ENCODE data around the gene LMF2. TPM values are rescaled to one million over a fixed set of nuclear protein-coding genes. Genes with fewer than 3 reads are reported as not detected.

LMF2 gene
- polyA plus RNA-seq, 1 of the 3 experiments (the other 2 are of a cell fraction) = 34.3 TPM

DNA sequence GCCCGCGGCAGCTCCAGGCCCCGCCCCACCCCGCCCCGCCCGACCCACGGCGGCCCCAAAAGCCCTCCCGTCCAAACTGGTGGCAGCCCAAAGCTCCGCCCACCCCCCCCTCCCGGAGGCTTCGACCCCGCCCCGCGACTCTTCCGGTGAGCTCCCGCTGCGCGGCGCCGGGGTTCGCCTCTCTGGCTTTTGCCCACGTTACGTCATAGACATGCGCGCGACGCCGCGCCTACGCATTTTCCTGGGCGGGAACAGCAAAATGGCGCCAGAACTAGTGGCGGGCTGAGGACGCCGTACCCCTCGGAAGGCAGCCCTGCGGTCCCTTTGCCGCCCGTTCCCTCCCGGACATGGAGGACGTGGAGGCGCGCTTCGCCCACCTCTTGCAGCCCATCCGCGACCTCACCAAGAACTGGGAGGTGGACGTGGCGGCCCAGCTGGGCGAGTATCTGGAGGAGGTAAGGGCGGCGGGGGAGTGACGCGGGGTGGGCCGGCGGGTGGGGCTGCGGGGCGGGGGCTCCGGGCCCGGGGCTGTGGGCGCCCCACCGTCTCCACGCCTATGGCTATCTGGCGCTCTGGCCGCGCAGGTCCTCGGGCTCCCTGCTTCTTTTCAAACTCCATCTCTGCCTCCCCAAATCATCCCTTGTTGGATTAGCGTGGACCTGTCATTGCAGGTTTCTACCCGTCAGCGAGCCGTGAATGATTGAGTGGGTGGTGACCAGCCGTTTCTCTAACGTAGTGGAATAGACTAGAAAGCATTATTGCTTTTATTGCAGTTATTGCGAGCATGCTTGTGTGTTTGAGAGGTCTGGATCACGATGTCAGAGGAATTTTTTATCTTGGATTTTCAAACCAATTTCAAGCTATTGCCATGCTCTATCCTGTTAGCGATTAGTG is 736 bp upstream of the LMF2 start, which contains the start of gene NCAPH2 (continued):
- peak; percentile 26; the same call in 1 of the 2 replicates for TF ChIP-seq FOSL2 (IDR thresholded peaks at IDR 0.05; ENCODE audit: borderline replicate concordance, low read depth)
- no peak for TF ChIP-seq EZH2phosphoT487 (IDR thresholded peaks at IDR 0.05; ENCODE audit: borderline replicate concordance, low read depth)
- TF ChIP-seq CHD2 (IDR thresholded peaks at IDR 0.05; ENCODE audit: low read length, partially characterized antibody) = peak; percentile 79
- peak; percentile 12; the same call in 1 of the 2 replicates for TF ChIP-seq TCF12 (IDR thresholded peaks at IDR 0.05)
- TF ChIP-seq, protein P1, sequence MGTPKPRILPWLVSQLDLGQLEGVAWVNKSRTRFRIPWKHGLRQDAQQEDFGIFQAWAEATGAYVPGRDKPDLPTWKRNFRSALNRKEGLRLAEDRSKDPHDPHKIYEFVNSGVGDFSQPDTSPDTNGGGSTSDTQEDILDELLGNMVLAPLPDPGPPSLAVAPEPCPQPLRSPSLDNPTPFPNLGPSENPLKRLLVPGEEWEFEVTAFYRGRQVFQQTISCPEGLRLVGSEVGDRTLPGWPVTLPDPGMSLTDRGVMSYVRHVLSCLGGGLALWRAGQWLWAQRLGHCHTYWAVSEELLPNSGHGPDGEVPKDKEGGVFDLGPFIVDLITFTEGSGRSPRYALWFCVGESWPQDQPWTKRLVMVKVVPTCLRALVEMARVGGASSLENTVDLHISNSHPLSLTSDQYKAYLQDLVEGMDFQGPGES (IDR thresholded peaks at IDR 0.05; ENCODE audit: low read depth, low read length) = no peak
- no peak for TF ChIP-seq RFX5 (IDR thresholded peaks at IDR 0.05; ENCODE audit: low read length)
- TF ChIP-seq, protein P2, sequence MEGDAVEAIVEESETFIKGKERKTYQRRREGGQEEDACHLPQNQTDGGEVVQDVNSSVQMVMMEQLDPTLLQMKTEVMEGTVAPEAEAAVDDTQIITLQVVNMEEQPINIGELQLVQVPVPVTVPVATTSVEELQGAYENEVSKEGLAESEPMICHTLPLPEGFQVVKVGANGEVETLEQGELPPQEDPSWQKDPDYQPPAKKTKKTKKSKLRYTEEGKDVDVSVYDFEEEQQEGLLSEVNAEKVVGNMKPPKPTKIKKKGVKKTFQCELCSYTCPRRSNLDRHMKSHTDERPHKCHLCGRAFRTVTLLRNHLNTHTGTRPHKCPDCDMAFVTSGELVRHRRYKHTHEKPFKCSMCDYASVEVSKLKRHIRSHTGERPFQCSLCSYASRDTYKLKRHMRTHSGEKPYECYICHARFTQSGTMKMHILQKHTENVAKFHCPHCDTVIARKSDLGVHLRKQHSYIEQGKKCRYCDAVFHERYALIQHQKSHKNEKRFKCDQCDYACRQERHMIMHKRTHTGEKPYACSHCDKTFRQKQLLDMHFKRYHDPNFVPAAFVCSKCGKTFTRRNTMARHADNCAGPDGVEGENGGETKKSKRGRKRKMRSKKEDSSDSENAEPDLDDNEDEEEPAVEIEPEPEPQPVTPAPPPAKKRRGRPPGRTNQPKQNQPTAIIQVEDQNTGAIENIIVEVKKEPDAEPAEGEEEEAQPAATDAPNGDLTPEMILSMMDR (IDR thresholded peaks at IDR 0.05) = no peak

DNA sequence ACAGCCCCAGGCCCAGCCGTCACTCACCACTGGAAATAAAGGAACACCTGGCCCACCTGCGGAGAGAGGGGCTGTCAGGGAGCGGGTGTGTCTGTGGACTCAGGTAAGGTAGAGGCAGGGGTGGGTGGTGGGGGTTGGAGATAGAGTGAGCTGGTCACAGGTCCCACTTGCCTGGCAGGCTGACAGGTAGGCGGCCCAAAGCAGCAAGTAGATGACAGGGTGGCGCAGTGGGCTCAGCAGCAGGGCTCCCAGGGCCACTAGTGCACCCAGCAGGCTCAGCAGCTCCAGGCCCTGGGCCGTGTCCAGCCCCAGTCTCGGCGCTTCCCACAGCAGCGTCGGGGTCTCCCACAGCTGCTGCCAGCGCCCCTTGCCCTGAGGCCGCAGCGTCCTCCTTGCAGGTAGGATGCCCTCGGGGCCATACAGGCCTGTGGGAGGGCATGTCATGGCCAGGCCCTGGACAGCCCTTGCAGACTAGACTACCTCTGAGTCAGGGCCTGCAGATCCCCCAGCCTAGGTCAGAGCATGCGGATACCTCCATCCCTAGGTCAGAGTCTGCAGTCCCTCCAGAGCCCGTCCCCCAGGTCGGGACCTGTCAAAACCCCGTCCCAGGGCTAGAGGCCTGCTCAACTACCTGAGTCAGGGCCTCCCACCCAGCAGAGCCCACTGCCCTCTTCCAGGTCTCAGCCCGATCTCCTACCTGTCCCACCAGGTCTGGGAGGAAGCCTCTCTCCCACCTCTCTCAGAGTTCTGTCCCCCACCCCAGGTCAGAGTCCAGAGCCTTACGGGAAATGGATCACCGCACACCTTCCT is 686 bp downstream of the LMF2 start:
- Histone ChIP-seq H3K9ac (peak overlapping the region; percentile 96), H3K27ac (ENCODE audit: low read depth in 2 of 2, low read length in 1 of 2) (peak overlapping the region; percentile 75 to 78; a peak in 3 of 4 replicates), H3K36me3 (replicated peaks in 1 of 2; ENCODE audit: control insufficient read depth in 1 of 2, insufficient read depth in 2 of 2, low read length in 1 of 2) (peaks cover 0 to 18% of the 10 kb centered on the region in 2 experiments), H4K20me1 (ENCODE audit: insufficient read depth) (no peaks in the 10 kb centered on the region), H3K27me3 (ENCODE audit: insufficient read depth) (no peaks in the 10 kb centered on the region), H3K9me3 (no peaks in the 10 kb centered on the region), H3K79me2 (ENCODE audit: insufficient read depth) (peaks cover 60% of the 10 kb centered on the region), H3K9me2 (no peaks in the 10 kb centered on the region), H3K4me3 (ENCODE audit: low read depth in 2 of 2, low read length in 1 of 2) (peak overlapping the region; percentile 62 to 81), H3K4me2 (peak overlapping the region; percentile 92), H3K4me1 (ENCODE audit: control insufficient read depth in 1 of 2, insufficient read depth in 2 of 2, low read depth in 1 of 2, low read length in 1 of 2) (peaks cover 7 to 14% of the 10 kb centered on the region in 2 experiments; a peak in 3 of 4 replicates), H3F3A (replicated peaks; ENCODE audit: insufficient read depth) (peaks cover 6% of the 10 kb centered on the region), H2AFZ (ENCODE audit: low read depth) (peak overlapping the region; percentile 79; the same call in 1 of the 2 replicates)
- ChIA-PET CTCF (interaction anchor here (0.9 to 1.1 kb wide), 3 partner anchors 9 to 21 kb away, joined by 3 to 5 read pairs (median 4); partner anchors contain the start of gene SCO2), POLR2A (interaction anchor here (1.4 kb wide), 1 partner anchor 17 kb away, joined by 4 read pairs; no protein-coding TSS in a partner anchor)
- 27% methylated on average over 8 of the region's 21 CpGs for WGBS (ENCODE audit: low lambda C conversion rate)
- TF ChIP-seq GATA2 (CRISPR knock-in tag; IDR thresholded peaks at IDR 0.05) (no peak), JUND (IDR thresholded peaks at IDR 0.05) (no peak), NRF1 (IDR thresholded peaks at IDR 0.05; ENCODE audit: low read depth, low read length) (no peak), YY1 (IDR thresholded peaks at IDR 0.05; ENCODE audit: low read depth) (no peak), SMC3 (IDR thresholded peaks at IDR 0.05; ENCODE audit: low read depth, low read length) (no peak), EP300 (IDR thresholded peaks at IDR 0.05; ENCODE audit: borderline replicate concordance in 1 of 2, low read depth in 1 of 2, low read length in 1 of 2) (no peak), EZH2phosphoT487 (IDR thresholded peaks at IDR 0.05; ENCODE audit: borderline replicate concordance, low read depth) (no peak), FOXM1 (IDR thresholded peaks at IDR 0.05; ENCODE audit: low read depth) (no peak), RXRA (IDR thresholded peaks at IDR 0.05; ENCODE audit: borderline replicate concordance, low read depth) (no peak), GABPA (IDR thresholded peaks at IDR 0.05; ENCODE audit: low read depth) (no peak), FOSL2 (IDR thresholded peaks at IDR 0.05; ENCODE audit: borderline replicate concordance, low read depth) (no peak)
- TF ChIP-seq, protein P3, sequence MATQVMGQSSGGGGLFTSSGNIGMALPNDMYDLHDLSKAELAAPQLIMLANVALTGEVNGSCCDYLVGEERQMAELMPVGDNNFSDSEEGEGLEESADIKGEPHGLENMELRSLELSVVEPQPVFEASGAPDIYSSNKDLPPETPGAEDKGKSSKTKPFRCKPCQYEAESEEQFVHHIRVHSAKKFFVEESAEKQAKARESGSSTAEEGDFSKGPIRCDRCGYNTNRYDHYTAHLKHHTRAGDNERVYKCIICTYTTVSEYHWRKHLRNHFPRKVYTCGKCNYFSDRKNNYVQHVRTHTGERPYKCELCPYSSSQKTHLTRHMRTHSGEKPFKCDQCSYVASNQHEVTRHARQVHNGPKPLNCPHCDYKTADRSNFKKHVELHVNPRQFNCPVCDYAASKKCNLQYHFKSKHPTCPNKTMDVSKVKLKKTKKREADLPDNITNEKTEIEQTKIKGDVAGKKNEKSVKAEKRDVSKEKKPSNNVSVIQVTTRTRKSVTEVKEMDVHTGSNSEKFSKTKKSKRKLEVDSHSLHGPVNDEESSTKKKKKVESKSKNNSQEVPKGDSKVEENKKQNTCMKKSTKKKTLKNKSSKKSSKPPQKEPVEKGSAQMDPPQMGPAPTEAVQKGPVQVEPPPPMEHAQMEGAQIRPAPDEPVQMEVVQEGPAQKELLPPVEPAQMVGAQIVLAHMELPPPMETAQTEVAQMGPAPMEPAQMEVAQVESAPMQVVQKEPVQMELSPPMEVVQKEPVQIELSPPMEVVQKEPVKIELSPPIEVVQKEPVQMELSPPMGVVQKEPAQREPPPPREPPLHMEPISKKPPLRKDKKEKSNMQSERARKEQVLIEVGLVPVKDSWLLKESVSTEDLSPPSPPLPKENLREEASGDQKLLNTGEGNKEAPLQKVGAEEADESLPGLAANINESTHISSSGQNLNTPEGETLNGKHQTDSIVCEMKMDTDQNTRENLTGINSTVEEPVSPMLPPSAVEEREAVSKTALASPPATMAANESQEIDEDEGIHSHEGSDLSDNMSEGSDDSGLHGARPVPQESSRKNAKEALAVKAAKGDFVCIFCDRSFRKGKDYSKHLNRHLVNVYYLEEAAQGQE (IDR thresholded peaks at IDR 0.05; ENCODE audit: low read depth, low read length) = no peak
- TF ChIP-seq, protein P4, sequence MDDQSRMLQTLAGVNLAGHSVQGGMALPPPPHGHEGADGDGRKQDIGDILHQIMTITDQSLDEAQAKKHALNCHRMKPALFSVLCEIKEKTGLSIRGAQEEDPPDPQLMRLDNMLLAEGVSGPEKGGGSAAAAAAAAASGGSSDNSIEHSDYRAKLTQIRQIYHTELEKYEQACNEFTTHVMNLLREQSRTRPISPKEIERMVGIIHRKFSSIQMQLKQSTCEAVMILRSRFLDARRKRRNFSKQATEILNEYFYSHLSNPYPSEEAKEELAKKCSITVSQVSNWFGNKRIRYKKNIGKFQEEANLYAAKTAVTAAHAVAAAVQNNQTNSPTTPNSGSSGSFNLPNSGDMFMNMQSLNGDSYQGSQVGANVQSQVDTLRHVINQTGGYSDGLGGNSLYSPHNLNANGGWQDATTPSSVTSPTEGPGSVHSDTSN (IDR thresholded peaks at IDR 0.05) = no peak
- DNase-seq = no peak
